Activated CD4-positive, alpha-beta T cell treated with anti-CD3 and anti-CD28 coated beads, Interleukin-2, amount 50 U/mL, for 24 hours (primary cell): ENCODE results near the gene STAC3.
A peak's percentile ranks its signal among the peaks of the same experiment; 100 is the strongest.

Source experiments
- DNase-seq, 2 donors: peaks; one replicate each; pipeline ENCODE4 v3.0.0-alpha.2; 2020; ENCODE audit warnings: low read depth in 1 of 2, low spot score in 1 of 2

STAC3 gene

GRCh38 chr12:57236201-57236924 lies 14.6 kb downstream of the STAC3 start:
- DNase-seq: no peak

- DNase-seq: no peak
Observed at GRCh38 chr12:57235728-57236131, 15.3 kb downstream of the STAC3 start.

- no peak for DNase-seq
Observed at GRCh38 chr12:57235017-57235727, 15.8 kb downstream of the STAC3 start.

GRCh38 chr12:57234571-57235016 lies 16.4 kb downstream of the STAC3 start:
- DNase-seq: no peak

GRCh38 chr12:57234233-57234570 lies 16.8 kb downstream of the STAC3 start:
- no peak for DNase-seq

- no peak for DNase-seq
Observed at GRCh38 chr12:57233357-57234232, 17.4 kb downstream of the STAC3 start.

- no peak for DNase-seq
Observed at GRCh38 chr12:57232156-57232756, 18.7 kb downstream of the STAC3 start.

GRCh38 chr12:57231276-57232021 lies 19.5 kb downstream of the STAC3 start:
- no peak for DNase-seq

- no peak for DNase-seq
Observed at GRCh38 chr12:57230381-57231155, 20.4 kb downstream of the STAC3 start.

GRCh38 chr12:57229634-57230380 lies 21.2 kb downstream of the STAC3 start, which contains the start of gene SHMT2:
Gene SHMT2, plus strand, starts transcription at chr12:57229711. Its CDS starts 68 bp downstream, at chr12:57229779.
- DNase-seq: peak; percentile 83 to 96

GRCh38 chr12:57229046-57229633 lies 21.8 kb downstream of the STAC3 start:
- DNase-seq: no peak

GRCh38 chr12:57227315-57228115 lies 23.5 kb downstream of the STAC3 start:
- no peak for DNase-seq

GRCh38 chr12:57226588-57227314 lies 24.2 kb downstream of the STAC3 start:
- DNase-seq: no peak

GRCh38 chr12:57225680-57226210 lies 25.2 kb downstream of the STAC3 start:
- DNase-seq: no peak

- DNase-seq: no peak
Observed at GRCh38 chr12:57224973-57225679, 25.9 kb downstream of the STAC3 start.

- DNase-seq: no peak
Observed at GRCh38 chr12:57224278-57224972, 26.6 kb downstream of the STAC3 start.
